PC-3 (cell line): ENCODE data around the gene NUCB1. TPM values are rescaled to one million over a fixed set of nuclear protein-coding genes. Genes with fewer than 3 reads are reported as not detected.

ENCODE experiments used
- ATAC-seq: fragments of 200-7000 bp; cut with Tn5 transposase; 2 replicates; pipeline ENCODE4 v1.9.1; 2020; ENCODE audit warnings: mild to moderate bottlenecking, moderate library complexity
- BruUV-seq: library from RNA; stranded (reverse); fragments of 400-500 nt; replicated peaks from 2 replicates; lab custom pipeline; 2021; lab: Mats Ljungman, UMichigan
- CTCF ChIA-PET: fragments of 300-600 bp; sonication (Branson Sonifier 250); formaldehyde crosslinking; loops from one replicate; lab custom pipeline; 2022; ENCODE audit warnings: antibody characterized with exemption; lab: Charles Lee
- POLR2A ChIA-PET: fragments of 300-600 bp; sonication (Branson Sonifier 250); formaldehyde crosslinking; loops from one replicate; lab custom pipeline; 2022; ENCODE audit warnings: antibody characterized with exemption; ENCODE audit not compliant: unreplicated experiment; lab: Charles Lee
- DNase-seq: peaks from one replicate; pipeline ENCODE4 v3.0.0-alpha.2; 2015
- H2AFZ ChIP-seq: fragments of 300-600 bp; sonication (generic); 2 replicates; pipeline ENCODE4 v1.6.0; 2016; ENCODE audit warnings: antibody characterized with exemption, low read length
- H3F3A ChIP-seq: fragments of 300-600 bp; sonication (generic); one replicate; pipeline ENCODE4 v1.6.0; 2017; ENCODE audit warnings: antibody characterized with exemption, low read length, control low read depth, mild to moderate bottlenecking; ENCODE audit not compliant: unreplicated experiment
- H3K27ac ChIP-seq: fragments of 300-600 bp; sonication (generic); 2 replicates; pipeline ENCODE4 v1.5.1; 2016; ENCODE audit warnings: mild to moderate bottlenecking, low read length
- H3K27me3 ChIP-seq: fragments of 300-600 bp; sonication (generic); 2 replicates; pipeline ENCODE4 v1.6.1; 2016; ENCODE audit warnings: low read length, mixed read lengths
- H3K36me3 ChIP-seq: fragments of 300-600 bp; sonication (generic); 2 replicates; pipeline ENCODE4 v1.6.1; 2016; ENCODE audit warnings: low read depth, mixed run types, low read length, mixed read lengths
- H3K4me1 ChIP-seq: fragments of 300-600 bp; sonication (generic); 2 replicates; pipeline ENCODE4 v1.5.1; 2016; ENCODE audit warnings: low read length; ENCODE audit not compliant: insufficient read depth
- H3K4me2 ChIP-seq: fragments of 300-600 bp; sonication (generic); 2 replicates; pipeline ENCODE4 v1.6.0; 2016; ENCODE audit warnings: low read length
- H3K4me3 ChIP-seq: fragments of 300-600 bp; sonication (generic); 2 replicates; pipeline ENCODE4 v1.5.1; 2016; ENCODE audit warnings: mild to moderate bottlenecking, low read length, mixed read lengths
- H3K79me2 ChIP-seq: fragments of 300-600 bp; sonication (generic); 2 replicates; pipeline ENCODE4 v1.6.1; 2017; ENCODE audit warnings: low read length, mixed read lengths
- H3K9ac ChIP-seq: fragments of 300-600 bp; sonication (generic); 2 replicates; pipeline ENCODE4 v1.6.0; 2016; ENCODE audit warnings: mild to moderate bottlenecking, low read length
- H3K9me2 ChIP-seq: fragments of 300-600 bp; sonication (generic); replicated peaks from 2 replicates; pipeline ENCODE4 v1.6.1; 2016; ENCODE audit warnings: mixed run types, low read length, mixed read lengths
- H3K9me3 ChIP-seq: fragments of 300-600 bp; sonication (generic); 2 replicates; pipeline ENCODE4 v1.6.1; 2016; ENCODE audit warnings: low read length, mixed read lengths
- H4K20me1 ChIP-seq: fragments of 300-600 bp; sonication (generic); 2 replicates; pipeline ENCODE4 v1.6.1; 2016; ENCODE audit warnings: low read length, mixed read lengths
- CTCF ChIP-seq: fragments of 300-600 bp; sonication (generic); conservative IDR thresholded peaks from 2 replicates; pipeline ENCODE4 v1.5.1; 2017; ENCODE audit warnings: antibody characterized with exemption, low read depth, mild to moderate bottlenecking, low read length
- EZH2 ChIP-seq: fragments of 300-600 bp; sonication (generic); IDR thresholded peaks from one replicate; pipeline ENCODE4 v1.6.1; 2017; ENCODE audit warnings: antibody characterized with exemption, mild to moderate bottlenecking, low read length; ENCODE audit not compliant: unreplicated experiment
- EZH2phosphoT487 ChIP-seq: fragments of 300-600 bp; sonication (generic); IDR thresholded peaks from 2 replicates; pipeline ENCODE4 v1.6.1; 2018; ENCODE audit warnings: mild to moderate bottlenecking, antibody characterized with exemption, low read length, borderline replicate concordance
- intact Hi-C: fragments of 100-400 bp; cut with micrococcal nuclease; formaldehyde crosslinking; loops from 2 replicates; pipeline ENCODE4 v1.9.0; 2023
- total RNA-seq: library from RNA; depleted of rRNA; stranded (reverse); fragments of >200 nt; gene quantifications from 2 replicates; pipeline ENCODE4 v1.2.3, GENCODE V29; 2014

The NUCB1 gene
- total RNA-seq, 1 experiment from 2014 or later: 137 TPM

GRCh38 chr19:48938256-48938655 is 38.1 kb downstream of the NUCB1 start:
- H3K27me3 ChIP-seq: no peaks in the 10 kb centered on the region
- TF ChIP-seq EZH2 (no peak), CTCF (no peak), EZH2phosphoT487 (no peak)
- no peaks in the 10 kb centered on the region for H3K9me2 ChIP-seq
- no peaks in the 10 kb centered on the region for H3K79me2 ChIP-seq
- H3K4me2 ChIP-seq: no peak overlapping the region
- H3K9ac ChIP-seq: no peak overlapping the region
- intact Hi-C loops: no loop called here
- H3K36me3 ChIP-seq: no peaks in the 10 kb centered on the region
- no peaks in the 10 kb centered on the region for H3F3A ChIP-seq
- ATAC-seq (no peak), DNase-seq (no peak)
- ChIA-PET CTCF (no interaction called here), POLR2A (no interaction called here)
- H3K4me1 ChIP-seq: no peaks in the 10 kb centered on the region
- no TSS peak for BruUV-seq
- no peak overlapping the region for H3K4me3 ChIP-seq
- H2AFZ ChIP-seq: no peak overlapping the region
- H3K9me3 ChIP-seq: no peaks in the 10 kb centered on the region
- no peaks in the 10 kb centered on the region for H4K20me1 ChIP-seq
- no peak overlapping the region for H3K27ac ChIP-seq

- Histone ChIP-seq H3K4me1 (no peaks in the 10 kb centered on the region), H3K4me2 (no peak overlapping the region), H3K27me3 (no peaks in the 10 kb centered on the region), H3K36me3 (no peaks in the 10 kb centered on the region), H3K9ac (no peak overlapping the region), H3K4me3 (no peak overlapping the region), H3F3A (no peaks in the 10 kb centered on the region), H4K20me1 (no peaks in the 10 kb centered on the region), H3K27ac (no peak overlapping the region), H2AFZ (no peak overlapping the region), H3K9me2 (no peaks in the 10 kb centered on the region), H3K79me2 (no peaks in the 10 kb centered on the region), H3K9me3 (no peaks in the 10 kb centered on the region)
- no peak for DNase-seq
- intact Hi-C loops: no loop called here
- POLR2A ChIA-PET: no interaction called here
- BruUV-seq: no TSS peak
- no peak for ATAC-seq
- CTCF ChIA-PET: no interaction called here
- TF ChIP-seq EZH2phosphoT487 (no peak), CTCF (no peak), EZH2 (no peak)
These were observed 40.8 kb downstream of the NUCB1 start for GRCh38 chr19:48940902-48941301.

GRCh38 chr19:48943081-48943480 is 43.0 kb downstream of the NUCB1 start:
- intact Hi-C loops: no loop called here
- Histone ChIP-seq H4K20me1 (no peaks in the 10 kb centered on the region), H3K9me2 (no peaks in the 10 kb centered on the region), H3K36me3 (no peaks in the 10 kb centered on the region), H3K9ac (no peak overlapping the region), H3K27me3 (no peaks in the 10 kb centered on the region), H3K4me2 (no peak overlapping the region), H3K4me1 (no peaks in the 10 kb centered on the region), H3K27ac (no peak overlapping the region), H3F3A (no peaks in the 10 kb centered on the region), H2AFZ (no peak overlapping the region), H3K9me3 (no peaks in the 10 kb centered on the region), H3K79me2 (no peaks in the 10 kb centered on the region), H3K4me3 (no peak overlapping the region)
- DNase-seq: no peak
- TF ChIP-seq EZH2: no peak
- TF ChIP-seq EZH2phosphoT487: no peak
- no peak for TF ChIP-seq CTCF
- no TSS peak for BruUV-seq
- ATAC-seq: no peak
- CTCF ChIA-PET: no interaction called here
- POLR2A ChIA-PET: interaction anchor here (0.6 kb wide), 1 partner anchor 62 kb away, joined by 5 read pairs; no protein-coding TSS in a partner anchor
